Lower lobe of right lung (tissue), 2 donors: ENCODE measurements around the gene UTP14A. TPM values are rescaled to one million over a fixed set of nuclear protein-coding genes. Genes with fewer than 3 reads are reported as not detected.
A peak's percentile ranks its signal among the peaks of the same experiment; 100 is the strongest.

Source experiments
- ATAC-seq, 2 donors: fragments of 200-7000 bp; cut with Tn5 transposase; one replicate each; pipeline ENCODE4 v1.9.1; 2020 to 2022; ENCODE audit warnings: mild to moderate bottlenecking in 2 of 2, moderate library complexity in 2 of 2
- DNase-seq: peaks from one replicate; pipeline ENCODE4 v3.0.0-alpha.2; 2020
- H3K27ac ChIP-seq: fragments of 200-600 bp; one replicate; pipeline ENCODE4 v1.8.0; 2022
- H3K27me3 ChIP-seq: fragments of 200-600 bp; one replicate; pipeline ENCODE4 v1.8.0; 2022; ENCODE audit warnings: low read depth
- H3K36me3 ChIP-seq: fragments of 200-600 bp; one replicate; pipeline ENCODE4 v1.8.0; 2022; ENCODE audit warnings: mild to moderate bottlenecking
- H3K4me1 ChIP-seq: fragments of 200-600 bp; one replicate; pipeline ENCODE4 v1.8.0; 2022
- H3K4me3 ChIP-seq: fragments of 200-600 bp; one replicate; pipeline ENCODE4 v1.8.0; 2022; ENCODE audit warnings: mild to moderate bottlenecking
- H3K9me3 ChIP-seq: fragments of 200-600 bp; one replicate; pipeline ENCODE4 v1.8.0; 2022
- intact Hi-C: fragments of 100-400 bp; cut with DNase I; formaldehyde crosslinking; loops from one replicate; pipeline ENCODE4 v1.11.0; 2022
- total RNA-seq: library from RNA; stranded (reverse); fragmentation: NEBNext Ultra II Directional; extraction: Animal tissue kit (Norgen Biotek cat#: 25700); gene quantifications from one replicate; pipeline ENCODE4 v1.2.1, GENCODE V29; 2021
- TF ChIP-seq, protein P1 (sequence below): fragments of 200-600 bp; IDR thresholded peaks from one replicate; pipeline ENCODE4 v1.8.0; 2022; ENCODE audit warnings: antibody characterized with exemption, mild to moderate bottlenecking
- donor health status: DM: no; HTN: yes; CAD: no; lungs with severe emphysema.

UTP14A gene
- total RNA-seq, 1 donor from 2014 or later, result 15.0 TPM

DNA sequence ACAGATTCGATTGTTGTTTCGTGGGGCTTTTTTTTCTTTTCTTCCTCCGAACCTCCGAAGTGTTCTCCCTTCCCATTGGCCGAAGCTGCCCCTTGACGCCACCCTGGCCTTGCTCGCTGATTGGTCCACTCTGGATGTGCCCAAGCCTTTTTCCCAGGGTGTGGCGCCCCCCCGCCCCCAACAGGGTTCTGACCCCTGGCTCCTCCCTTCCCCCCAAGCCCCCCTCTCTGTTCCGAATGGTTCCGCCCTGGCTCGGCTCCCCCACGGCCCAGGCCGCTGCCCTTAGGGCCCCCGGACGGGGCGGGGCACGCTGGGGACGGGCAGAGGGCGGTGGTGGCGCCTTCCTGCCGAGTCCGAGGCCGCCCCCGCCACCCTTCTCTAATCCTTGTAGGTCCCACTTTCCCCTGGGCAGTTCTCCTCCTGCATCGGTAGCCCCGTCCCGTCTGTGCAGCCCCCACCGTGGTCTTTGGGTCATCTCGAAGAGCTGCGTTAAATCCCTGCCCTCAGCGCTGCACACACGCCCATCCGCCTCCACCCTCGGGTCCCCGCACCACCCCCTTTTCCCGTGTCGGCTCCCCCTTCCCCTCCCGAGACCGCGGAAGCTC is 25.5 kb downstream of the UTP14A start:
- ATAC-seq (peak; percentile 95 to 97), DNase-seq (peak; percentile 95)
- Histone ChIP-seq H3K27me3 (no peaks in the 10 kb centered on the region), H3K4me3 (peak overlapping the region; percentile 61), H3K27ac (peak overlapping the region; percentile 84), H3K36me3 (peaks cover 14% of the 10 kb centered on the region), H3K4me1 (no peaks in the 10 kb centered on the region), H3K9me3 (no peaks in the 10 kb centered on the region)
- intact Hi-C loops, result no loop called here
- TF ChIP-seq, protein P1, sequence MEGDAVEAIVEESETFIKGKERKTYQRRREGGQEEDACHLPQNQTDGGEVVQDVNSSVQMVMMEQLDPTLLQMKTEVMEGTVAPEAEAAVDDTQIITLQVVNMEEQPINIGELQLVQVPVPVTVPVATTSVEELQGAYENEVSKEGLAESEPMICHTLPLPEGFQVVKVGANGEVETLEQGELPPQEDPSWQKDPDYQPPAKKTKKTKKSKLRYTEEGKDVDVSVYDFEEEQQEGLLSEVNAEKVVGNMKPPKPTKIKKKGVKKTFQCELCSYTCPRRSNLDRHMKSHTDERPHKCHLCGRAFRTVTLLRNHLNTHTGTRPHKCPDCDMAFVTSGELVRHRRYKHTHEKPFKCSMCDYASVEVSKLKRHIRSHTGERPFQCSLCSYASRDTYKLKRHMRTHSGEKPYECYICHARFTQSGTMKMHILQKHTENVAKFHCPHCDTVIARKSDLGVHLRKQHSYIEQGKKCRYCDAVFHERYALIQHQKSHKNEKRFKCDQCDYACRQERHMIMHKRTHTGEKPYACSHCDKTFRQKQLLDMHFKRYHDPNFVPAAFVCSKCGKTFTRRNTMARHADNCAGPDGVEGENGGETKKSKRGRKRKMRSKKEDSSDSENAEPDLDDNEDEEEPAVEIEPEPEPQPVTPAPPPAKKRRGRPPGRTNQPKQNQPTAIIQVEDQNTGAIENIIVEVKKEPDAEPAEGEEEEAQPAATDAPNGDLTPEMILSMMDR, result no peak

DNA sequence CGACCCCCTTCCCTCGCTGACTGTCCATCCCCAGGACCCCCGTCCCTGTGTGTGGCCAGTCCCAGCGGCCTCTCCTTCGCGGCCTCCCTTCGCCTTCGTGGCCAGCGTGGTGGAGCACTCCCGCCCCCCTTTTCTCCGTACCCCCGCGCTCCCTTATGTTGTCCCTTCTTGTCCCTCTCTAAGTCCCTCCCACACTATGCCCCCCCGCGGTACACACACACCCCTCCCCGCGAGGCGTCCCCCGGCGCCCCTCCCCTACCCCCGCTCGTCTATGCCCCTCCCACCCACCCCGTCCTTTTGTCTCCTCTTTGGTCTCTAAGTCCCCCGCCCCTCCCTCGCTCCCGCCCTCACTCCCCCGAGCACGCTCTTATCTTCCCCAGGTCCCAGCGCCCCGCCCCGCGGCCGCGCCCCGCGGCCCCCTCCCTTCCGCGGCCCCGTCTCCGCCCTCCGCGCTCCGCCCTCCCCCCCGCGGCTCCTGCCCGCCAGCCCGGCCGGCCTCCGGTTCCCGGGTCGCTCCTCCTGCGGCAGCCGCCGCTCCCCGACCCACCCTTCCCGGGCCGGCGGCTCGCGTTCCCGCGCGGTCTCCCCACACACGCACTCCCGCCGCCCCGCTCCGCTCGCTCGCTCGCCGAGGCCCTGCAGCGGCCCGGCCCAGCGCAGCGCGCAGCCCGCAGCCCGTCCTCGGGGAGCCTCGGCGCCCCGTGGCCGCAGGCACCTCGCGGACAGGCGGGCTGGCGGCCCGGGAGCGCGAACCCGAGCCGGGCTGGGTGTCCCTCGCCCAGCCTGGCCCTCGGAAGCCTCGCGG is 26.3 kb downstream of the UTP14A start:
- Histone ChIP-seq H3K4me1 (no peaks in the 10 kb centered on the region), H3K4me3 (peak overlapping the region; percentile 61), H3K9me3 (no peaks in the 10 kb centered on the region), H3K27me3 (no peaks in the 10 kb centered on the region), H3K27ac (peak overlapping the region; percentile 84), H3K36me3 (peaks cover 7% of the 10 kb centered on the region)
- TF ChIP-seq, protein P1, result no peak
- DNase-seq, result peak; percentile 94
- intact Hi-C loops, result no loop called here
- ATAC-seq, result peak; percentile 89 to 94

DNA sequence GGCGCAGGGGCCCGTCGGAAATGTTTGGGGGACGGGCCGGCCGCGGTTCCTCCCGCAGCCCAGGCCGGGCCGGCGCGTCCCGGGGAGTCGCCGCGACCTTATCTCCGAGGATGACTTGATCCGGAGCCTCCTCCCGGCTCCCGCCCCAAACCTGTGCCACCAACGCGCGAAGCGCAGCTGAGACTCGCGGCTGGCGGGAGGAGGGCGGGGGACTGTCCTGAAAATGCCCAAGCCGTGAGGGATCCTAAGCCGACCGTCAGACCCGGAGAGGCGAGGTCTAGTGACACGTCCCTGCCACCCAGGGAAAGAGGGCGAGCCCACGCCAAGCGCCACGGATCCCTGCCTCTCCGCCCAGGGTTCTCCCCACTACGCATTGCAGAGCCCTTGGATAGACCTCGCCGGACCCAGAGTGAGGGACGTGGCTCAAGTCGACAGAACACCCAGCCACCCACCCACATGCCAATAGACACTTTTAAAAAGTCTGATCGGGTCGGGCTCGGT is 26.9 kb downstream of the UTP14A start:
- Histone ChIP-seq H3K36me3 (peaks cover under 1% of the 10 kb centered on the region), H3K4me3 (peak overlapping the region; percentile 48), H3K27me3 (no peaks in the 10 kb centered on the region), H3K27ac (peak overlapping the region; percentile 41), H3K4me1 (no peaks in the 10 kb centered on the region), H3K9me3 (no peaks in the 10 kb centered on the region)
- no peak for ATAC-seq
- TF ChIP-seq, protein P1, result no peak
- intact Hi-C loops, result no loop called here
- peak; percentile 48 for DNase-seq

DNA sequence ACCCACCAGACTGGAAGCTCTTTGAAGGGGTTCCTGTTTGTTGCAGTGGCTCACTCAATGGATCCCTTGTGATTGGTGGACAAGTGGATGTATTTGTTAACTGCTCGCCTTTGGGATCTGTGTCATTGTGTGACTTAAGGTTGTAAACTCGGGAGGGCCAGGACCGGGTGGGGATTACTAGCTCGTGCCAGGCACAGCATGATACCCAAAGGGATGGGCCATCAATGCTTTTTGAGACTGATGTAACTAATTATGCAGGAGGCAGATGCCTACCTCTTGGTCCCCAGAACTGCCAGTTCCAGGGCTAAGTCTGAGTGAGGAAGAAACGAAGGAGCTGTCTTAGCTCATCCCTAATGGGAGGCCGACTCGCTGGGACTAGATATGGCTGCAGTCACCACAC is 27.7 kb downstream of the UTP14A start:
- H3K9me3 ChIP-seq, result no peaks in the 10 kb centered on the region
- intact Hi-C loops, result no loop called here
- ATAC-seq (no peak), DNase-seq (no peak)
- TF ChIP-seq, protein P1, result no peak
- H3K27ac ChIP-seq, result no peak overlapping the region
- H3K27me3 ChIP-seq, result no peaks in the 10 kb centered on the region
- no peaks in the 10 kb centered on the region for H3K4me1 ChIP-seq
- no peak overlapping the region for H3K4me3 ChIP-seq
- H3K36me3 ChIP-seq, result no peaks in the 10 kb centered on the region

DNA sequence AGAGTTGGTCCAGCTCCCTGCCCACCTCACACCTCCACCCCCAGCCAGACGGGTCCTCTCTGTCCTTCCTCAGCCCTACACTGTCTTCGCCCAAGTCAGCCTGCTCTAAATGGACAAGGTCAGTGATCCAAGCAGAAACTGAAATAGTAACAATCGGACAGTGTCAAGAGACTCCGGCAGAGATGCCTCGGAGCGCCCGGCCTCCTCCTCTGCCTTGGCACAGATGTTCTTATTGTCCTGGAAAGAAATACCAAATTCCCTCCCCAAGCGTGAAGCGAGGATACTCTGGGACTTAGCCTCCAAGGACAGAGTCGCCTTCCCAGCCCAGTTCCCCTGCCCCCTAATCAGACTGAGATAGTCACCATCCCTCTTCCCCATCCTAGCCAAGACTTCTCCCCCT is 28.5 kb downstream of the UTP14A start:
- Histone ChIP-seq H3K4me3 (no peak overlapping the region), H3K36me3 (no peaks in the 10 kb centered on the region), H3K9me3 (no peaks in the 10 kb centered on the region), H3K27ac (no peak overlapping the region), H3K27me3 (no peaks in the 10 kb centered on the region), H3K4me1 (no peaks in the 10 kb centered on the region)
- no peak for DNase-seq
- TF ChIP-seq, protein P1, result no peak
- no peak for ATAC-seq
- intact Hi-C loops, result no loop called here
